ENCODE data around the gene AGBL2. TPM values are rescaled to one million over a fixed set of nuclear protein-coding genes. Genes with fewer than 3 reads are reported as not detected.
"Not testable (repeated sequence)": the region's sequence is repeated elsewhere in the genome, so short reads cannot be mapped to it uniquely, and the experiment has no call there.

Gene AGBL2
- total RNA-seq, 1 experiment from 2014 or later, result 0.45 TPM

DNA sequence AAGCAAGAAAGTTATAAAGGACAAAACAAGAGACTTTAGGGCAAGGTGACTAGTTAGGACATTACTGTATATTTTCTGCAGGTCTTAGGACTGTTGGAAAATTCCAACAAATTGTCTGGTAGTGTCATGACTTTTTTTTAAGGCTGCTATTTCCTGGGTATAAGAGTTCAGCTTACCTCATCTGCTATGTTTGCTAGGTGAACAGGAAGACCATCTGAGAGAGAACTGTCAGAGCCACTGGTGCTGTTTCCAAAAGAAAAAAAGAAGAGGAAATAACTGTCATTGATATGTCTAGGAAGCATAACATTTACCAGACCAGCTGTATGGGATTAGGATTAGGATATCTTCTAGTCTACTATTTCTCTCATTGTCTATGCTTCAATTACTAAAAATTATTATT lies 46.5 kb downstream of the AGBL2 start:
- DNase-seq (ENCODE audit: low read depth in 1 of 2, low spot score in 2 of 2), result no peak
- Histone ChIP-seq H3K36me3 (no peaks in the 10 kb centered on the region), H3K27ac (no peak overlapping the region), H3K27me3 (replicated peaks) (no peaks in the 10 kb centered on the region), H3K9me3 (replicated peaks) (no peaks in the 10 kb centered on the region), H3K4me1 (replicated peaks) (peaks cover 7% of the 10 kb centered on the region; the same call in 1 of the 2 replicates), H3K4me3 (no peak overlapping the region)

GRCh38 chr11:47667555-47667954 lies 47.6 kb downstream of the AGBL2 start:
- H3K27me3 ChIP-seq (replicated peaks), result no peaks in the 10 kb centered on the region
- no peaks in the 10 kb centered on the region for H3K36me3 ChIP-seq
- no peak overlapping the region for H3K4me3 ChIP-seq
- no peak overlapping the region for H3K27ac ChIP-seq
- DNase-seq (ENCODE audit: low read depth in 1 of 2, low spot score in 2 of 2), result peak in 1 of 2 experiments; percentile 9
- H3K9me3 ChIP-seq (replicated peaks), result no peaks in the 10 kb centered on the region
- H3K4me1 ChIP-seq (replicated peaks), result peaks cover 9% of the 10 kb centered on the region; the same call in 1 of the 2 replicates

GRCh38 chr11:47667135-47667534 lies 48.0 kb downstream of the AGBL2 start:
- Histone ChIP-seq H3K4me3 (no peak overlapping the region), H3K4me1 (replicated peaks) (peaks cover 9% of the 10 kb centered on the region; the same call in 1 of the 2 replicates), H3K36me3 (no peaks in the 10 kb centered on the region), H3K27me3 (replicated peaks) (no peaks in the 10 kb centered on the region), H3K9me3 (replicated peaks) (no peaks in the 10 kb centered on the region), H3K27ac (no peak overlapping the region)
- no peak for DNase-seq (ENCODE audit: low read depth in 1 of 2, low spot score in 2 of 2)

DNA sequence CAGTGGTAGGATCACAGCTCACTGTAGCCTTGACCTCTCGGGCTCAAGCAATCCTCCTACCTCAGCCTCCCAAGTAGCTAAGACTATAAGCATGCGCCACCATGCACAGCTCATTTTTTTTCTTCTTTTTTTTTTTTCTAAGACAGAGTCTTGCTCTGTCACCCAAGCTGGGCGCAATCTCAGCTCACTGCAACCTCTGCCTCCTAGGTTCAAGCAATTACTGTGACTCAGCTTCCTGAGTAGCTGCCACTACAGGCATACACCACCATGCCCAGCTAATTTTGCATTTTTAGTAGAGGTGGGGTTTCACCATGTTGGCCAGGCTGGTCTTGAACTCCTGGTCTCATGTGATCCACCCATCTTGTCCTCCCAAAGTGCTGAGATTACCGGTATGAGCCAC lies 50.2 kb downstream of the AGBL2 start:
- H3K9me3 ChIP-seq (replicated peaks); H3K36me3 ChIP-seq; DNase-seq (ENCODE audit: low read depth in 1 of 2, low spot score in 2 of 2); H3K27me3 ChIP-seq (replicated peaks); H3K27ac ChIP-seq; H3K4me1 ChIP-seq (replicated peaks); H3K4me3 ChIP-seq: not testable (repeated sequence)

DNA sequence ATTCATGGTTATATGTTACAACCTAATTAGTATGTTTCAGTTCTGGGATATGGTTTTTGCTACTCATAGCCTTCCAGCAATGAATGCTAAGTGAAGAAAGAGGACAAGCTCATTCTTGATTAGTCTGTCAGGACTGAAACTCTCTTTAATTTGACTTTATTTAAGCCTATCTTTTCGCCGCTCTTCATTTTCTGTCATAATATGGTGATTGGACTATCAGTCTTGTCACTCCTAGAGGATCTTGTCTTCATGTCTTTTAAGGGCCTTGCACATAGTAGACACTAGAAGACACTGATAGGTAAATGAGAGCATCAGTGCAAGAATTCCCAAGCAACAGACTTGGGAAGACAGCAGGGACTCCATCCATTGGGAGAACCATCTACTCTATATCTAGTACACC lies 53.9 kb downstream of the AGBL2 start:
- no peak overlapping the region for H3K27ac ChIP-seq
- no peak for DNase-seq (ENCODE audit: low read depth in 1 of 2, low spot score in 2 of 2)
- no peak overlapping the region for H3K4me3 ChIP-seq
- H3K27me3 ChIP-seq (replicated peaks), result no peaks in the 10 kb centered on the region
- no peaks in the 10 kb centered on the region for H3K36me3 ChIP-seq
- H3K4me1 ChIP-seq (replicated peaks), result peaks cover 9% of the 10 kb centered on the region; the same call in 1 of the 2 replicates
- H3K9me3 ChIP-seq (replicated peaks), result no peaks in the 10 kb centered on the region

- Histone ChIP-seq H3K27me3 (replicated peaks) (no peaks in the 10 kb centered on the region; the same call in 1 of the 2 replicates), H3K4me3 (no peak overlapping the region), H3K9me3 (replicated peaks) (no peaks in the 10 kb centered on the region), H3K4me1 (replicated peaks) (peaks cover 6% of the 10 kb centered on the region; the same call in 1 of the 2 replicates), H3K27ac (no peak overlapping the region), H3K36me3 (no peaks in the 10 kb centered on the region)
- DNase-seq (ENCODE audit: low read depth in 1 of 2, low spot score in 2 of 2), result no peak
These were observed 55.9 kb downstream of the AGBL2 start for GRCh38 chr11:47659276-47659675.

- H3K27me3 ChIP-seq (replicated peaks), result no peaks in the 10 kb centered on the region; the same call in 1 of the 2 replicates
- H3K4me1 ChIP-seq (replicated peaks), result no peaks in the 10 kb centered on the region
- no peak overlapping the region for H3K4me3 ChIP-seq
- H3K9me3 ChIP-seq (replicated peaks), result no peaks in the 10 kb centered on the region
- DNase-seq (ENCODE audit: low read depth in 1 of 2, low spot score in 2 of 2), result no peak
- no peak overlapping the region for H3K27ac ChIP-seq
- H3K36me3 ChIP-seq, result no peaks in the 10 kb centered on the region
These were observed 58.8 kb downstream of the AGBL2 start for GRCh38 chr11:47656260-47656885.

DNA sequence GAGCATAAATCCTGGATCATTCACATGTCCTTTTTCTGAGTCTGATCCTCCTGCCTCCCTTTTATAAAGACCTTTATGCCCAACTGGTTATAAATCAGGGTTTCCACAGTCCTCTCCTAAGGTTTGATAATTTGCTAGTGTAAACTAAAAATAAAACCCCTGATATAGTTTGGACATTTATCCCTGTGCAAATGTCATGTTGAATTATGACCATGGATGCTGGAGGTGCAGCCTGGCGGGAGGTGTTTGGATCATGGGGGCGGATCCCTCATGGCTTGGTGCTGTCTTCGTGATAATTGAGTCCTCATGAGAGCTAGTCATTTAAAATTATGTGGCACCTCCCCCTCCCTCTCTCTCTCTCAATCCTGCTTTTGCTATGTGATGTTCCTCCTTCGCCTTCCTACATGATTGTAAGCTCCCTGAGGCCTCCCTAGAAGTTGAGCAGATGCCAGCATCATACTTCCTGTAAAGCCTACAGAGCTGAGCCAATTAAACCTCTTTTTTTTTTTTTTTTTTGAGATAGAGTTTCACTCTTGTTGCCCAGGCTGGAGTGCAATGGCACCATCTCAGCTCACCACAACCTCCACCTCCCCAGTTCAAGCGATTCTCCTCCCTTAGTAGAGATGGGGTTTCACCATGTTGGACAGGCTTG lies 63.2 kb downstream of the AGBL2 start:
- no peaks in the 10 kb centered on the region; the same call in 1 of the 2 replicates for H3K27me3 ChIP-seq (replicated peaks)
- H3K4me3 ChIP-seq, result no peak overlapping the region
- no peak overlapping the region for H3K27ac ChIP-seq
- H3K4me1 ChIP-seq (replicated peaks), result no peaks in the 10 kb centered on the region
- no peak for DNase-seq (ENCODE audit: low read depth in 1 of 2, low spot score in 2 of 2)
- no peaks in the 10 kb centered on the region for H3K9me3 ChIP-seq (replicated peaks)
- H3K36me3 ChIP-seq, result no peaks in the 10 kb centered on the region

GRCh38 chr11:47649276-47649675 lies 65.9 kb downstream of the AGBL2 start:
- no peaks in the 10 kb centered on the region; the same call in 1 of the 2 replicates for H3K27me3 ChIP-seq (replicated peaks)
- no peak for DNase-seq (ENCODE audit: low read depth in 1 of 2, low spot score in 2 of 2)
- H3K4me1 ChIP-seq (replicated peaks), result no peaks in the 10 kb centered on the region
- no peak overlapping the region for H3K4me3 ChIP-seq
- H3K9me3 ChIP-seq (replicated peaks), result no peaks in the 10 kb centered on the region
- H3K27ac ChIP-seq, result no peak overlapping the region
- no peaks in the 10 kb centered on the region for H3K36me3 ChIP-seq

DNA sequence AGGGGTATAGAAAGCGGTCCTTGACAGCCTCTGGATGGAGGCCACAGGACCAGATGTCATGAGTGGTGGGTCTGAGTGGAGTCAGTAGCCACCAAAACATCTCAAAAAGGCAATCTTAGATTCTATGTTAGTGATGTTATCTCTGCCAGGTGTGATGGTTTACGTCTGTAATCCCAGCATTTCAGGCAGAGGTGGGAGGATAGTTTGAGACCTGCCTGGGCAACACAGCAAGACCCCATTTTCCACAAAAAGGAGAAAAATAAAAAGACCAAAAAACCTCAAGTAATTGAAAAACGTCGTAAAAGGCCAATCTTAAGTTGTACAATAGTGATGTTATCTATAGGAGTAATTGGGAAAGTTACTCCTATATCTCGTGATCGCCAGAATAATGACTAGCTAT lies 69.2 kb downstream of the AGBL2 start:
- no peaks in the 10 kb centered on the region for H3K27me3 ChIP-seq (replicated peaks)
- no peak overlapping the region for H3K27ac ChIP-seq
- peaks cover 5% of the 10 kb centered on the region for H3K4me1 ChIP-seq (replicated peaks)
- no peak overlapping the region for H3K4me3 ChIP-seq
- no peak for DNase-seq (ENCODE audit: low read depth in 1 of 2, low spot score in 2 of 2)
- 0 out of 2 replicates have a peak, but pooled peaks cover 4% of the 10 kb centered on the region for H3K36me3 ChIP-seq
- H3K9me3 ChIP-seq (replicated peaks), result no peaks in the 10 kb centered on the region

DNA sequence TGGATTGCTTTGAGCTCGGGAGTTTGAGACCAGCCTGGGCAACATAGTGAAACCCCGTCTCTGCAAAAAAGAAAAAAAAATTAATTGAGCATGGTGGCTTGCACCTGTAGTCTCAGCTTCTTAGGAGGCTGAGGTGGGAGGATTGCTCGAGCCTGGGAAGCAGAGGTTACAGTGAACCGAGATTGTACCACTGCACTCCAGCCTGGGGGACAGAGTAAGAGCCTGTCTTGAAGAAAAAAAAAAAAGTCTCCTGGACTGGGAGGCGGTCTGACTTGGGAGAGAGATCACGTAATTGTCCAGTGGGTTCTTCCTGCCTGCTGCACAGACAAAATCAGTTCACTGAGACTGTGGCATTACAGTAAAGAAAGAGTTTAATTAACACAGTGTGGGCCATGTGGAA lies 69.7 kb downstream of the AGBL2 start:
- DNase-seq (ENCODE audit: low read depth in 1 of 2, low spot score in 2 of 2), result no peak
- no peaks in the 10 kb centered on the region for H3K27me3 ChIP-seq (replicated peaks)
- peaks cover 7% of the 10 kb centered on the region for H3K4me1 ChIP-seq (replicated peaks)
- no peaks in the 10 kb centered on the region for H3K9me3 ChIP-seq (replicated peaks)
- no peak overlapping the region for H3K27ac ChIP-seq
- H3K36me3 ChIP-seq, result 0 out of 2 replicates have a peak, but pooled peaks cover 4% of the 10 kb centered on the region
- H3K4me3 ChIP-seq, result no peak overlapping the region

DNA sequence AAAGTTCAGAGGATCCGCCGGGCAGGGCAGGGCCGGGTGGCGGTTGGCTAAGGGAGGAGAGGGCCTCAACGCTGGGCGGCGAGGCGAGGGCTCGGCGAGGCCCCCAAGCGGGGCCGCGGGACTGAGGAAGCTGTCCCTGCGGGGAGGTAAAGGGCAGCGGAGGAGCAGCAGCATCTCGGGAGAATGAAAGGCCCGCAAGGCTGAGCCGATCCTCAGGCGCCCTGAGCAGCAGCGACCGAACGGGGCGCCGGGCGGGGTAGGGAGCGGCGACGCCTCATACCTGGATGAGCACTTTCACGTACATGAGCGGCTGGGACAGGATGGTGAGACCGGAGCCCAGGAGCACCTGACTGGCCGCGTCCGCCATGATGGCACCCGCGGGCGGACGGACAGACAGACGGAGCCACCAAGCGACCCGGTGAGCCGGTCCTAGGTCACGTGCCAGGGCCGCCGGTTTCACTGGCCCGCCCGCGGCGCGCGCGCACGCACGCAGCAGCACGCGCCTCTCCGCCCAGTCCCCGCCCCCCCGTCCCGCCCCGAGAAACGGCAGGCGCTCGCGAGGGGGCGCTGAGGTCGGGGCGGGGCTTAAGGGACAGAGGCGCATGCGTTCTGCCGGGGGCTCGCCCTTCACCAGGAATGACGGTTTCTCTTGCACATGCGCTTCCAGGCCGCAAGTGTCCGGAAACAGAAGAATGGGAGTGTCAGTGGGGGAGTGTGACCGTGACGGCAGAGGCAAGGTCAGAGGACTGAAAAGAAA lies 72.9 kb downstream of the AGBL2 start, which contains the start of gene MTCH2:
Gene MTCH2, minus strand, starts transcription at position 461 of the 757 bp plus-strand sequence. Its CDS starts 94 bp downstream, at position 367.
- peaks cover 7% of the 10 kb centered on the region for H3K4me1 ChIP-seq (replicated peaks)
- peak within 1 kb of the TSS; percentile 80 for H3K4me3 ChIP-seq
- H3K27ac ChIP-seq, result peak within 1 kb of the TSS; percentile 68
- DNase-seq (ENCODE audit: low read depth in 1 of 2, low spot score in 2 of 2), result peak; percentile 97
- H3K27me3 ChIP-seq (replicated peaks), result no peaks in the 10 kb centered on the region
- H3K36me3 ChIP-seq, result peaks cover 22% of the 10 kb centered on the region
- H3K9me3 ChIP-seq (replicated peaks), result no peaks in the 10 kb centered on the region

GRCh38 chr11:47641600-47642098 lies 73.5 kb downstream of the AGBL2 start:
- H3K27me3 ChIP-seq (replicated peaks), result no peaks in the 10 kb centered on the region
- peaks cover 7% of the 10 kb centered on the region for H3K4me1 ChIP-seq (replicated peaks)
- no peaks in the 10 kb centered on the region for H3K9me3 ChIP-seq (replicated peaks)
- peak overlapping the region; percentile 80 for H3K4me3 ChIP-seq
- H3K36me3 ChIP-seq, result peaks cover 27% of the 10 kb centered on the region
- no peak for DNase-seq (ENCODE audit: low read depth in 1 of 2, low spot score in 2 of 2)
- H3K27ac ChIP-seq, result peak overlapping the region; percentile 68
